ENCODE data around the gene PPP1CC. TPM values are rescaled to one million over a fixed set of nuclear protein-coding genes. Genes with fewer than 3 reads are reported as not detected.

PPP1CC gene
- total RNA-seq, 1 experiment from 2014 or later: 213 TPM

GRCh38 chr12:110679201-110679600 lies 63.5 kb downstream of the PPP1CC start:
- H3K36me3 Mint-ChIP-seq (ENCODE audit: insufficient read depth, unreplicated experiment): no peaks in the 10 kb centered on the region
- CTCF ChIA-PET: no interaction called here
- H3K27ac Mint-ChIP-seq (ENCODE audit: unreplicated experiment): no peak overlapping the region
- H3K4me3 Mint-ChIP-seq (ENCODE audit: low read depth, unreplicated experiment): no peak overlapping the region
- no peak for TF ChIP-seq CTCF (IDR thresholded peaks at IDR 0.05; ENCODE audit: unreplicated experiment)
- intact Hi-C loops (cut with micrococcal nuclease; ENCODE audit: unreplicated experiment): no loop called here
- no peak for DNase-seq
- no peaks in the 10 kb centered on the region for H3K9me3 Mint-ChIP-seq (ENCODE audit: low read depth, unreplicated experiment)
- BruUV-seq (replicated peaks): no TSS peak
- no peaks in the 10 kb centered on the region for H3K4me1 Mint-ChIP-seq (ENCODE audit: low read depth, unreplicated experiment)
- H3K27me3 Mint-ChIP-seq (ENCODE audit: unreplicated experiment): peaks cover 16% of the 10 kb centered on the region

GRCh38 chr12:110677982-110678381 lies 64.7 kb downstream of the PPP1CC start:
- no peaks in the 10 kb centered on the region for H3K36me3 Mint-ChIP-seq (ENCODE audit: insufficient read depth, unreplicated experiment)
- DNase-seq: no peak
- no peaks in the 10 kb centered on the region for H3K9me3 Mint-ChIP-seq (ENCODE audit: low read depth, unreplicated experiment)
- no TSS peak for BruUV-seq (replicated peaks)
- peaks cover 16% of the 10 kb centered on the region for H3K27me3 Mint-ChIP-seq (ENCODE audit: unreplicated experiment)
- CTCF ChIA-PET: interaction anchor here (0.5 kb wide), 2 partner anchors 146 to 232 kb away, joined by 4 read pairs; no protein-coding TSS in a partner anchor
- H3K4me1 Mint-ChIP-seq (ENCODE audit: low read depth, unreplicated experiment): no peaks in the 10 kb centered on the region
- intact Hi-C loops (cut with micrococcal nuclease; ENCODE audit: unreplicated experiment): no loop called here
- H3K27ac Mint-ChIP-seq (ENCODE audit: unreplicated experiment): no peak overlapping the region
- H3K4me3 Mint-ChIP-seq (ENCODE audit: low read depth, unreplicated experiment): no peak overlapping the region
- no peak for TF ChIP-seq CTCF (IDR thresholded peaks at IDR 0.05; ENCODE audit: unreplicated experiment)

- CTCF ChIA-PET: interaction anchor here (0.5 to 0.7 kb wide), 4 partner anchors 49 to 232 kb away, joined by 3 to 6 read pairs (median 4); no protein-coding TSS in a partner anchor
- H3K4me3 Mint-ChIP-seq (ENCODE audit: low read depth, unreplicated experiment): no peak overlapping the region
- H3K36me3 Mint-ChIP-seq (ENCODE audit: insufficient read depth, unreplicated experiment): no peaks in the 10 kb centered on the region
Observed at GRCh38 chr12:110677206-110677911, 65.3 kb downstream of the PPP1CC start.

GRCh38 chr12:110676171-110676570 lies 66.5 kb downstream of the PPP1CC start:
- DNase-seq: no peak
- Mint-ChIP-seq H3K4me3 (ENCODE audit: low read depth, unreplicated experiment) (no peak overlapping the region), H3K4me1 (ENCODE audit: low read depth, unreplicated experiment) (no peaks in the 10 kb centered on the region), H3K27ac (ENCODE audit: unreplicated experiment) (no peak overlapping the region), H3K27me3 (ENCODE audit: unreplicated experiment) (peaks cover 16% of the 10 kb centered on the region), H3K9me3 (ENCODE audit: low read depth, unreplicated experiment) (no peaks in the 10 kb centered on the region), H3K36me3 (ENCODE audit: insufficient read depth, unreplicated experiment) (no peaks in the 10 kb centered on the region)
- intact Hi-C loops (cut with micrococcal nuclease; ENCODE audit: unreplicated experiment): no loop called here
- BruUV-seq (replicated peaks): no TSS peak
- CTCF ChIA-PET: interaction anchor here (0.5 kb wide), 1 partner anchor 718 kb away, joined by 4 read pairs; no protein-coding TSS in a partner anchor
- no peak for TF ChIP-seq CTCF (IDR thresholded peaks at IDR 0.05; ENCODE audit: unreplicated experiment)

More at GRCh38 chr12:110677206-110677911, 65.3 kb downstream of the PPP1CC start:
- intact Hi-C loops (cut with micrococcal nuclease; ENCODE audit: unreplicated experiment): no loop called here
- Mint-ChIP-seq H3K27me3 (ENCODE audit: unreplicated experiment) (peaks cover 16% of the 10 kb centered on the region), H3K4me1 (ENCODE audit: low read depth, unreplicated experiment) (no peaks in the 10 kb centered on the region), H3K9me3 (ENCODE audit: low read depth, unreplicated experiment) (no peaks in the 10 kb centered on the region), H3K27ac (ENCODE audit: unreplicated experiment) (no peak overlapping the region)
- DNase-seq: no peak
- no TSS peak for BruUV-seq (replicated peaks)
- no peak for TF ChIP-seq CTCF (IDR thresholded peaks at IDR 0.05; ENCODE audit: unreplicated experiment)

Measured in Calu3 (cell line).